ENCODE measurements around the gene COL18A1. TPM values are rescaled to one million over a fixed set of nuclear protein-coding genes. Genes with fewer than 3 reads are reported as not detected.

The COL18A1 gene
- total RNA-seq, 6 experiments from 2014 or later: 39.8 to 93.5 (median 86.8) TPM

DNA sequence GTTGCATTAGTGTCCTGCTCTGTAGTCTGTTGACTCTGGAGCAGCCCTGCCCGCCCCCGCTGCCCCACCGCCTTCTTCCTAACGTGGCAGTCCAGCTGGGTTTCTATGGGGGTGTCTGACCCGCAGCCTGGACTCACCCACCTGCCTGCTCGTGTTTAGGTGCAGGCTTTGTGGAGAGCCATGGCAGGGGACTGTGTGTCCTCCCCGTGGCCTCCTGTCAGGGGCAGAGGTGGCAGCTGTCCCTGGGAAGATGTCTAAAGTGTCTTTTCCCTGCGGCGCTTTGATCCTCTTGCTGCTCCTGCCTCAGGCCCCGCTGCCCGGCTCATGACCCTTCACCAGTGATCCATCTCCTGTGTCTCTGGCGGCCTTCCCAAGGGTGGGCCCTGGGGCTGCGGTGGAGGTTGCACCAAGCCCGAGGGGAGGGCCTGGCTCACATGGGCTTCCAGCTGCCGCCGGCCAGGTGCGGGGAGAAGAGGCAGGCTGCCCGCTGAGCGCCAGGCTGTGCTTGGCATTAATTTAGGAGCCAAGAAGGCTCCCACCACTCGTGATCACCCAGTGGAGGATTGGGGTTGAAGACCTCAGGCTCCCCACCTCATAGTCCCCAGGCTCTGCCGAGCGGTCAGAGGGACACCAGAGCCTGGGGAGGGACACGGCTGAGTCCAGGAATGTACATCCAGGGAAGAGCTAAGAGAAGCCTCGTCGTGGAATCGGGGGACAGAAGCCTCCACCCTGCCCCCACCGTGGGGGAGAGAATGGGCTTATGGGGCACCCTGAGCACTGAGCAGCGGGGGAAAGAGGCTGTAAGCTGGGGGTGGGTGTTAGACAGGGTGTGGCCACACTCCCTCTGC is 44.1 kb downstream of the COL18A1 start:
- peaks cover 10% of the 10 kb centered on the region for H3K9me3 Mint-ChIP-seq
- peaks cover 37% of the 10 kb centered on the region for H3K36me3 Mint-ChIP-seq (ENCODE audit: low read depth)
- DNase-seq: no peak
- H3K4me1 Mint-ChIP-seq (ENCODE audit: low read depth): peaks cover 11% of the 10 kb centered on the region
- H3K27me3 Mint-ChIP-seq (ENCODE audit: insufficient read depth): peaks cover 5% of the 10 kb centered on the region
- TF ChIP-seq, protein P1, sequence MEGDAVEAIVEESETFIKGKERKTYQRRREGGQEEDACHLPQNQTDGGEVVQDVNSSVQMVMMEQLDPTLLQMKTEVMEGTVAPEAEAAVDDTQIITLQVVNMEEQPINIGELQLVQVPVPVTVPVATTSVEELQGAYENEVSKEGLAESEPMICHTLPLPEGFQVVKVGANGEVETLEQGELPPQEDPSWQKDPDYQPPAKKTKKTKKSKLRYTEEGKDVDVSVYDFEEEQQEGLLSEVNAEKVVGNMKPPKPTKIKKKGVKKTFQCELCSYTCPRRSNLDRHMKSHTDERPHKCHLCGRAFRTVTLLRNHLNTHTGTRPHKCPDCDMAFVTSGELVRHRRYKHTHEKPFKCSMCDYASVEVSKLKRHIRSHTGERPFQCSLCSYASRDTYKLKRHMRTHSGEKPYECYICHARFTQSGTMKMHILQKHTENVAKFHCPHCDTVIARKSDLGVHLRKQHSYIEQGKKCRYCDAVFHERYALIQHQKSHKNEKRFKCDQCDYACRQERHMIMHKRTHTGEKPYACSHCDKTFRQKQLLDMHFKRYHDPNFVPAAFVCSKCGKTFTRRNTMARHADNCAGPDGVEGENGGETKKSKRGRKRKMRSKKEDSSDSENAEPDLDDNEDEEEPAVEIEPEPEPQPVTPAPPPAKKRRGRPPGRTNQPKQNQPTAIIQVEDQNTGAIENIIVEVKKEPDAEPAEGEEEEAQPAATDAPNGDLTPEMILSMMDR (IDR thresholded peaks at IDR 0.05): no peak
- no peak overlapping the region for H3K4me3 Mint-ChIP-seq
- no peak overlapping the region for H3K27ac Mint-ChIP-seq

GRCh38 chr21:45449658-45450422 is 44.9 kb downstream of the COL18A1 start:
- no peak overlapping the region for H3K27ac Mint-ChIP-seq
- H3K4me1 Mint-ChIP-seq (ENCODE audit: low read depth): peaks cover 11% of the 10 kb centered on the region
- H3K4me3 Mint-ChIP-seq: no peak overlapping the region
- peaks cover 5% of the 10 kb centered on the region for H3K27me3 Mint-ChIP-seq (ENCODE audit: insufficient read depth)
- TF ChIP-seq, protein P1 (IDR thresholded peaks at IDR 0.05): no peak
- H3K36me3 Mint-ChIP-seq (ENCODE audit: low read depth): peaks cover 29% of the 10 kb centered on the region
- peaks cover 10% of the 10 kb centered on the region for H3K9me3 Mint-ChIP-seq
- DNase-seq: no peak

- no peak for DNase-seq
- H3K9me3 Mint-ChIP-seq: peaks cover 10% of the 10 kb centered on the region
- TF ChIP-seq, protein P1 (IDR thresholded peaks at IDR 0.05): no peak
- peaks cover 5% of the 10 kb centered on the region for H3K27me3 Mint-ChIP-seq (ENCODE audit: insufficient read depth)
- peaks cover 11% of the 10 kb centered on the region for H3K4me1 Mint-ChIP-seq (ENCODE audit: low read depth)
- no peak overlapping the region for H3K4me3 Mint-ChIP-seq
- no peak overlapping the region for H3K27ac Mint-ChIP-seq
- H3K36me3 Mint-ChIP-seq (ENCODE audit: low read depth): peaks cover 22% of the 10 kb centered on the region
Observed at GRCh38 chr21:45450423-45451090, 45.6 kb downstream of the COL18A1 start.

DNA sequence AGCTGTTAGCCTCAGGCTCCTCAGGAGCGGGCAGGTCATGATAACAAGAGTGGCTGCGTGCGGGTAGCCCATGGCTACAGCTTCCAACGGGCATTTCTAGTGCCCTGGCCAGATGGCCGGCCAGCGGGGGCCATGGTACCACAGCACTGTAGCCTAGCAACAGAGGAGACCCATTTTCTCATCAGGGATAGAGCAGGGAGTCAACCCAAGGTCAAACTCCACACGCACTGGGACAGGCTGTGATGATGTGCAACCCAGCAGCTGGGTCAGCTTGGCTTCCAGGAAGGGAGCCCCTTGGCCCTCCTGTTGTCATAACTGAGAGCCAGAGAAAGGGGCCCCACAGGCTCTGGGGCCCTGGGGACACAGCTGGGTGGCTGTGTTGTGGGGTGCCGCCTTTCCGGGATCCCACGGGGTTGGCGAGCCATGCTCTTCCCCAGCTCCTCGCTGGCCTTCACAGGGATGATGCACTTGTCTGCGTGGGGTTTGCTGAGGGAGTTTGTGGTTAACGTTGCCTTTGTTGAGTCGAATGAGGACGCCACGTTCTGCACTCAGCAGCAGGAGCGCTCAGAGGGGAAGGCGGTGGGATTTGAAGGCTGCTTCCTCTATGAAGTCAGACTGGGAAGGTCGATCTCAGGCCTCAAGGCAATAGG is 46.3 kb downstream of the COL18A1 start:
- Mint-ChIP-seq H3K4me1 (ENCODE audit: low read depth) (peaks cover 11% of the 10 kb centered on the region), H3K27ac (no peak overlapping the region), H3K4me3 (no peak overlapping the region), H3K27me3 (ENCODE audit: insufficient read depth) (peaks cover 5% of the 10 kb centered on the region), H3K9me3 (peaks cover 8% of the 10 kb centered on the region), H3K36me3 (ENCODE audit: low read depth) (peaks cover 15% of the 10 kb centered on the region)
- TF ChIP-seq, protein P1 (IDR thresholded peaks at IDR 0.05): no peak
- DNase-seq: no peak

DNA sequence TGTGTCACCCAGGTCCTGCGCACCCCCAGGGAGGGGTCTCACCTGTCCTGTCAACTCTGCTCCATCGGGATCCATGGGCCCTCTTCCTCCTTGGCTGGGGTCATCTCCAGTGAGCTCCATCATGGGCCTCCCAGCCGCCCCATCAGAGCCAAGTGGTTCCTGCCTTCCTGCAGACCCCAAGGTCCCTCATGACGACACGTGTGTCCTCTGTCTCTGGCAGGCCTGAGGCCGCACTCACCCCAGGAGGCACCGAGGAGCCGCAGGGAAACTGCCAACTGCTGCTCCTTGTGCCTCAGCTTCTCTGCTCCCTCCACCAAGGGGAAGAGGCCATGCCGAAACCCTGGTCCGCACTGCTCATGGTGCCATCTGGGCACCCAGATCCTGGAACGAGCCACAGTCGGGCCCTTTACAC is 46.8 kb downstream of the COL18A1 start:
- 0 out of 2 replicates have a peak, but pooled peaks cover 6% of the 10 kb centered on the region for H3K9me3 Mint-ChIP-seq
- peaks cover 11% of the 10 kb centered on the region for H3K4me1 Mint-ChIP-seq (ENCODE audit: low read depth)
- H3K36me3 Mint-ChIP-seq (ENCODE audit: low read depth): peaks cover 13% of the 10 kb centered on the region
- TF ChIP-seq, protein P1 (IDR thresholded peaks at IDR 0.05): no peak
- H3K27ac Mint-ChIP-seq: no peak overlapping the region
- DNase-seq: no peak
- no peak overlapping the region for H3K4me3 Mint-ChIP-seq
- H3K27me3 Mint-ChIP-seq (ENCODE audit: insufficient read depth): peaks cover 5% of the 10 kb centered on the region
